ENCODE data around the gene HS6ST3.
A peak's percentile ranks its signal among the peaks of the same experiment; 100 is the strongest.

The HS6ST3 gene

GRCh38 chr13:96203471-96203870 lies 113.6 kb downstream of the HS6ST3 start:
- DNase-seq = no peak

- no peak for DNase-seq
Measured at GRCh38 chr13:96214824-96215445, 125.0 kb downstream of the HS6ST3 start.

GRCh38 chr13:96216543-96216942 lies 126.6 kb downstream of the HS6ST3 start:
- DNase-seq = no peak

GRCh38 chr13:96218475-96218874 lies 128.6 kb downstream of the HS6ST3 start:
- no peak for DNase-seq

DNA sequence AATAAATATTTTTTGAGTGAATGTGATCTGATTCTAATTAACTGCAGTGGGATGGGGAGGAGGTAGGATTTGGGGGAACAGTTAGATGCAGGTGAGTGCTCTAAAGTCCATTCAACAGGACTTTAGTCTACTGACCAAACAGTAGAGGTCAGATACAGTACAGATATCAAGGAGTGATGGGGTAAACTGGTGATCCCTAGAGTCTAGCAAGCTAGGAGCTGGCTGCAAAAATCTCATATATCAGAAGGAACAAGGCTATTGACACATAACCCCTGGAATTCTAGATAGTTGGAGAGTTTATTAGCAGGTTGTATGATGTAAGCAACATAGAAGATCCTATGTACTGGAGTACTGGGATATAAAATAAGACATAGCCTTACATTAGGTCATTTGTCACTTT lies 131.6 kb downstream of the HS6ST3 start:
- no peak for DNase-seq

- no peak for DNase-seq
Measured at GRCh38 chr13:96223231-96223630, 133.3 kb downstream of the HS6ST3 start.

GRCh38 chr13:96229356-96229755 lies 139.4 kb downstream of the HS6ST3 start:
- peak; percentile 54 for DNase-seq

DNA sequence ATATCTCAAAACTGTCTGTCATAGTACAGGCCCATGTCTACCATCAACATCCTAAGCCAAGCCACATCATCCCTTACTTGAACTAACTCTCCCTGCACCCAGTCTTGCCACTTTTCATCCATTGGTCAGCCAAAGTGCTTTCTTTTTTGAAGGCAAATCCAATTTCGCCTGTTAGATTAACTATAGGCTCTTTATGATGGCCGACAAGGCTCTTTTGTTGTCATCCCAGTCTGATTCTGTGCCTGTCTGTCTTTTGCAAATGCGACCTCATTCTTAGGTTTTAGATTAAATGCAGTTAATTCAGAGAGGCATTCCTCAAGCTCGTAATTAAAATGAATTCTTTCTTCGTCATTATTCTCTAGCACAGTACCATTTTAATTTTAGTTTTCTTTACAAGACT lies 148.3 kb downstream of the HS6ST3 start:
- DNase-seq = no peak

- no peak for DNase-seq
Measured at GRCh38 chr13:96238861-96239260, 149.0 kb downstream of the HS6ST3 start.

- no peak for DNase-seq
Measured at GRCh38 chr13:96243376-96243775, 153.5 kb downstream of the HS6ST3 start.

DNA sequence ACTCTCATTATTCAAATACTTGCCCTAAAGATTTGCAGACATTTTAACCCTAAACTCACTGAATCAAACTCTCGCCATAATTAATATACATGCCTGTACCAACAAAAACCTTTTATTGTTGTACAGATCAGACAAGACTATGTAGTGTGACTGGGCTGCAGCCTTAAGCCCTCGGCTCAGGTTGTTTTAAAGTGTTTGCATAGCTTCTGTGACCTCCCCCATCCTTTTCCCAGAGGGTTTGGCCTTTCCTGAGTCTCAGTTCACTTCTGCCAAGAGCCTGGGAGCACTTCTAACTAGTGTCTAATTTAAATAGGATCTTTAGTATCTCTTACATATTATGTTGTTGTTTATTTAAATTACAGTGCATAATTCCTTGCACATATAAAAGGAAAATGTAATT lies 158.2 kb downstream of the HS6ST3 start:
- no peak for DNase-seq

DNA sequence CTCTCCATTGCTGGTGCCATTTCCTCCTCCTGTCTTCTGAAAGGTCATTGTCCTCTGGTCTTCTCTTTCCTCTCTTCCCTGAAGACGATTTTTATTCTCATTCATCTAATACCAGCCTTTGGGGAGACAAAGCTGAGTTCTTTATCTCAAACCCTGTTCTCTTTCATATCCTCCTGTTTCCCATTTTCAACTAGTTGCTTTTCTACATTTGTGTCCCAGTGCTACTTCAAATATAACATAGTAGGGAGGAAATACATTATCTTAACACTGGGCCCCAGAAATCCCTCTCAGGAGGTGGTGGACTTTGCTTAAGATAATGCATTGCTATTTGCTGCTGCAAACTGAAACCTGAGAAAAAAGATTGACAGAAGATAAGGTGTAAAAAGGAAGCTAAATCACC lies 159.1 kb downstream of the HS6ST3 start:
- no peak for DNase-seq

- DNase-seq = peak; percentile 55
Measured at GRCh38 chr13:96252903-96253302, 163.0 kb downstream of the HS6ST3 start.

DNA sequence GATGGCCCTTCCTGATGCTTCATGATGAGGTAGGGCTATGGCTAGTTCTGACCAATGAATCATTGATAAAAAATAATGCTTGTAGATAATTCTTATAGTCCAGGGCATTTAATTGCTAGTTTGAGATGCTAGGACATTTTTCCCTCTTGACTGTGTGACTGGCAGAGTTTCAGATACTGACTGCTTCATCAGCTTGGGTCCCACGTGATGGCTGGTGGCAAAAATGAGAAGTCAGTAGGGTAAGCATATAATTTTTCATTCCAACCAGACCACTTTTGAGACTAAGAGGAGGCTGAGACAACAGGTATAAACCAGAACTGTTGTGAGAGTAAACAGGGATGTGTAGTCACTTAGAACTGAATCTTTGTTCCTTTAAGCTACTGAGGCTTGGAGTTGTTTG lies 183.3 kb downstream of the HS6ST3 start:
- no peak for DNase-seq

GRCh38 chr13:96274046-96274445 lies 184.1 kb downstream of the HS6ST3 start:
- no peak for DNase-seq

GRCh38 chr13:96279904-96280303 lies 190.0 kb downstream of the HS6ST3 start:
- no peak for DNase-seq

DNA sequence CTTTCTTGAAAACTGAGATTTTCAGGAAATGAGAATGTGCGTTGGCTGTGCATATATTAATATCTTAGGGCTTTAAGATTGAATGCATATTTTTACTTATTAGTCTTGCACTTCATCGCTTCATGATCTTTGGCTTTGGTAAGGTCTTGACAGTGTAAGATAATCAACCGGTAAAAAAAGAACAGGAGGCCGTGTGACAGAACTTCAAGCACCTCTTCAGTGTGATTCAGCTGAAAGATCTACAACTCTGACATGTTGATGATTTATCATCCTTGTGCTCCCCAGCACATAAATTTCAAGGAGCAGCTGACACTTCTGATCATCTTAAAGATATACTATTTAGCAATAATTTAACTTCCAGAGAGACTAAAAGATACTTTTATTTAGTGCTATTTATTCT lies 195.1 kb downstream of the HS6ST3 start:
- no peak for DNase-seq

DNA sequence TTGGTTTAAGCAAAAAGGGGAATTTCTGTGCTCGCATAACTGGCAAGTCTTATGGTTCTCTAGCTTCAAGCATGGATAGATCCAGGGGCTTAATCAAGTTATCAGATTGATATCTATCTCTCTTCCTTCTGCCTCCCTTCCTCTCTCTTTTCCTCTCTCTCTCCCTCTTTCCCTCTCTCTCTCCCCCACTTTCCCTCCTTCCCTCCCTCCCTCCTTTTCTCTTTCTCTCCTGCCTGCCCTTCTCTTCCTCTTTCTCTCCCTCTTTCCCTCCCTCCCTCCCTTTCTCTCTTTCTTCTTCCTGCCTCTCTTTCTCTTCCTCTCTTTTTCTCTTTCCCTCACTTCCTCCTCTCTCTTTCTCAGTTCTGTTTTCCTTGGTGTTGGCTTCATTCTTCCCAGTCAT lies 195.8 kb downstream of the HS6ST3 start:
- DNase-seq = no peak

GRCh38 chr13:96294930-96295881 lies 205.3 kb downstream of the HS6ST3 start:
- DNase-seq = no peak

DNA sequence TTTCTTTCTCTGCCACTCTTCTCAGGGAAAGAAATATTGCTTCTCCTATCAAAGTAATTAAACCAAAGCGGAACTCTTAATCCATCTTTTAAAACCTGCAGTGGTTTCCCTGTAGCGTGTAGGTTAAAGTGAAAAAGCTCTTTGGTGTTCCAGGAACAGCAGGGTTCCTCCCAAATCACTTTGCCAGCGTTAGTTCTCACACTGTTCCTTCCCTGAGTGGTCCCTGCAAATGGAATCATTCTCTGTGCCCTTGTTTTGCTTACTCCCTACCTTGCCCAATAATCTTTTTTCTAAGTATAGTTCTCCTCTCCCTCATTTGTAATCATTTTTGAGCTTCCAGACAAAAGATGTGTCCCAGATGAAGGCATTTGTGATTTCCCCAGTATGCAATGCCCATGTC lies 207.5 kb downstream of the HS6ST3 start:
- DNase-seq = no peak

- DNase-seq = no peak
Measured at GRCh38 chr13:96299235-96299634, 209.3 kb downstream of the HS6ST3 start.

GRCh38 chr13:96308568-96308967 lies 218.7 kb downstream of the HS6ST3 start:
- no peak for DNase-seq

DNA sequence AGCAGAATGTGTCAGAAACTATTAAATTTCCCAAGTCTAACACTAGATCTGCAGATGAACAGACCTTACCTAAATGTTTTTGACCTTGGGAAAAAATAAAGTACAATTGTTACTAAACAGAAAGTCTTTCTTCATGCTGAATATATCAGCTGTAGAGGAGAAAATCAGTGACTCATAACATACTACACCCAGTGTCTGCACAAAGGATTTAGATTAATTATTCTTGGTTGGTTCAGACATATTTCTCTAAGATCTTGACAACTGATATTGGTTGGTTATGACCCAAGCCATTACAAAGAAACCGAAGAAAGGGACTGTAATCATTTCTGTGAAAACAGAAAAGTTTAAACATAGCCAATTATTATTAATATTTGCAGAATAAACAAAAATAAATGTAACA lies 225.1 kb downstream of the HS6ST3 start:
- no peak for DNase-seq

- no peak for DNase-seq
Measured at GRCh38 chr13:96338030-96338429, 248.1 kb downstream of the HS6ST3 start.
